Measurements from ENCODE around the gene BRAF. TPM values are rescaled to one million over a fixed set of nuclear protein-coding genes. Genes with fewer than 3 reads are reported as not detected.
"Not testable (repeated sequence)": the region's sequence is repeated elsewhere in the genome, so short reads cannot be mapped to it uniquely, and the experiment has no call there.

Gene BRAF
- total RNA-seq, 1 donor from 2014 or later: 25.6 TPM

DNA sequence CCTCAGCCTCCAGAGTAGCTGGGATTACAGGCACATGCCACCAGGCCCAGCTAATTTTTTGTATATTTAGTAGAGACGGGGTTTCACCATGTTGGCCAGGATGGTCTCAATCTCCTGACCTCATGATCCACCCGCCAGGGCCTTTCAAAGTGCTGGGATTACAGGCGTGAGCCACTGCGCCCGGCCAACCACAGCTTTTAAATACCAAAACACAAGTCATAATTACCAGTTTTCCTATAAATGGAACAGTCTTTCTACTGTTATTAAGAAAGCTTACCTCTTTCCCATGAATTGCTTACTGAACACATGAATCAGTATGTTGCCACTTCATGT lies 11.2 kb downstream of the BRAF start:
- Mint-ChIP-seq H3K4me1 (ENCODE audit: low read depth) (peaks cover 13% of the 10 kb centered on the region), H3K36me3 (ENCODE audit: low read depth) (peaks cover 10% of the 10 kb centered on the region)
- DNase-seq (ENCODE audit: low spot score); intact Hi-C loops (cut with micrococcal nuclease); H3K27me3 Mint-ChIP-seq (ENCODE audit: low read depth); H3K4me3 Mint-ChIP-seq (ENCODE audit: low read depth); H3K9me3 Mint-ChIP-seq; H3K27ac Mint-ChIP-seq: not testable (repeated sequence)

DNA sequence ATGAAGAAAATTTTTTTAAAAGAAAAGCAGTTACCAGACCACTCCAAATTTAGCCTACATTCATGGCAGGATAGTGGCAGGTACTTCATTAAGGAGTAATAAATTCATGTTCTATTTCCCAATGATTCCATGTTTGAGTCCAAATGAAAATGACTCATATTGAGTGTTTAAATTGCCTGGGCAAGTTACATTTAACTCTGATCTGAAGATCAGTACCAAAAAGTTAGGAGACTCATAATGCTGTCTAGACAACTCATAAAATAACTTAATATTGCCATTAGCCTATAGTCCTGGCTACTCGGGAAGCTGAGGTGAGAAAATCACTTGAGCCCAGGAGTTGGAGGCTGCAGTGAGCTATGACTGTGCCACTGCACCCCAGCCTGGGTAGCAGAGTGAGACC lies 13.0 kb downstream of the BRAF start:
- Mint-ChIP-seq H3K36me3 (ENCODE audit: low read depth) (peaks cover 11% of the 10 kb centered on the region), H3K27me3 (ENCODE audit: low read depth) (no peaks in the 10 kb centered on the region), H3K9me3 (no peaks in the 10 kb centered on the region), H3K4me3 (ENCODE audit: low read depth) (no peak overlapping the region), H3K27ac (no peak overlapping the region), H3K4me1 (ENCODE audit: low read depth) (peaks cover 14% of the 10 kb centered on the region)
- DNase-seq (ENCODE audit: low spot score): no peak
- intact Hi-C loops (cut with micrococcal nuclease): no loop called here

DNA sequence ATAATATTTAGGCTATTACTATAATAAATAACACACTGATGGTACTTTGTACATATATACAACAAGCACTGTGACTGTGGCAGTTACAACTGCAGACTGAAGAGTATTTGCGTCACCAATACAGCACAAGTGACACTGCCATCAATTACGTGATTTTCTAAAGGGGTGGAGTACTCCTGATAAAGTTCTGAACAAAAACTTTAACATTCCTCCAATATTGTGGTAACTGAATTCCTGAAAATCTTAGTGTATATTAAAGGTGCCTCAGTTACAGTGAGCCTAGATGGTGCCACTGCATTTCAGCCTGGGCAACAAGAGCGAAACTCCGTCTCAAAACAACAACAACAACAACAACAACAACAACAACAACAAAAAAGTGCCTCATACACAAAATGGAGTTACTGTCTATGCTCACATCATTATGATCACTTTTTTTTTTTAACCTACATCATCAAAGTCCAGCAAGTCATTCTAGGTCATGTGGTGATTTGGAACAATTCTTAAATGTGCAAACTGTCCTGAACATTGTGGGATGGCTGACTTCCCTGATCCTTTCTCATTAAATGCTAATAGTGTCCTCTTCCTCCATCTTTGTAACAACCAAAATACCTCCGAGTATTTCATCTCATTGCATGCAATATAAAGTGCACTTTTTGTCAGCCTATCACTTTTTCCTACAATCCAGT lies 15.1 kb downstream of the BRAF start:
- no peak for DNase-seq (ENCODE audit: low spot score)
- H3K4me1 Mint-ChIP-seq (ENCODE audit: low read depth): peaks cover 9% of the 10 kb centered on the region
- H3K27ac Mint-ChIP-seq: no peak overlapping the region
- peaks cover 15% of the 10 kb centered on the region for H3K36me3 Mint-ChIP-seq (ENCODE audit: low read depth)
- H3K4me3 Mint-ChIP-seq (ENCODE audit: low read depth): no peak overlapping the region
- H3K27me3 Mint-ChIP-seq (ENCODE audit: low read depth): no peaks in the 10 kb centered on the region
- intact Hi-C loops (cut with micrococcal nuclease): no loop called here
- no peaks in the 10 kb centered on the region for H3K9me3 Mint-ChIP-seq

DNA sequence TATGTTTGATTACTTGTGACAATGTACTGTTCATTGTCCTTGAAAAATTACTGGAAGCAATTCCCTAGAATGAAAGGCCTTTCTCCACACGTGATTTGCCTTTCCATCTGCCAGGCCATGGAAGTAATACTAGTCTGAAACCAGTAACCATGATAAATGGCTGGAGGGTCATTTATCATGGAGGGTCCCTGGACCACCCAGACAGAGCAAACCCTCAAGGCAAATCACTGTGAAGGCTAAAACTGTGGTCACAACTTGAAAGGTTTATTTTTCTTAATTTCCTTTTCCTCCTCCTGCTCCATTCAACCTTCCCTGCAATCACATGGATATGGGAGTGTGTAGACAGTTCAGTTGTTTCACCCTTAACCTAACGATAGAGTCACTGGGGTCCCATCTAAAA lies 16.4 kb downstream of the BRAF start:
- H3K27me3 Mint-ChIP-seq (ENCODE audit: low read depth): no peaks in the 10 kb centered on the region
- H3K4me3 Mint-ChIP-seq (ENCODE audit: low read depth): no peak overlapping the region
- H3K27ac Mint-ChIP-seq: no peak overlapping the region
- intact Hi-C loops (cut with micrococcal nuclease): no loop called here
- peaks cover 8% of the 10 kb centered on the region for H3K9me3 Mint-ChIP-seq
- DNase-seq (ENCODE audit: low spot score): no peak
- peaks cover 24% of the 10 kb centered on the region for H3K36me3 Mint-ChIP-seq (ENCODE audit: low read depth)
- peaks cover 17% of the 10 kb centered on the region for H3K4me1 Mint-ChIP-seq (ENCODE audit: low read depth)

DNA sequence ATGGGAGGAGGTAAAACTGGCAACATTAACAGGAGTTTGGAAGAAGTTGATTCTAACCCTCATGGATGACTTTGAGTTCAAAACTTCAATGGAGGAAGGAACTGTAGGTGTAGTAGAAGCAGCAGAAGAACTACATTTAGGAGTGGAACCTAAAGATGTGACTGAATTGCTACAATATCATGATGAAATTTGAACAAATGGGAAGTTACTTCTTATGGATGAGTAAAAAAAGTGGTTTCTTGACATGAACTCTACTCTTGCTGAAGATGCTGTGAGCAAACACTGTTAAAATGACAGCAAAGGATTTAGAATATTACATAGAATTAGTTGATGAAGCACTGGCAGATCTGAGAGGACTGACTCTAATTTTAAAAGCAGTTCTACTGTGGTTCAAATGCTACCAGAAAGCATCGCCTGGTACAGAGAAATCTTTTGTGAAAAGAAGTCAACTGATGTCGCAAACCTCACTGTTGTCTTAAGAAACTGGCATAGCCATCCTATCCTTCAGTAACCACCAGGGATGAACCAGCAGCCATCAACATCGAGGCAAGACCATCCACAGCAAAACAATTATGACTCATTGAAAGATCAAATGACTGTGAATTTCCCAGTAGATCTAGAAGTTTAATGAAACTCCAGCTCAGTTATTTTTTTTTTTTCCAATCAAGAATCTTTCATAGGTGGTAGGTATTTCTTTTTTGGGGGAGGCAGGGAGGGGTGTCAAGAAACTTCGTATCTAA lies 20.8 kb downstream of the BRAF start:
- peak overlapping the region; percentile 1 for H3K4me3 Mint-ChIP-seq (ENCODE audit: low read depth)
- H3K27ac Mint-ChIP-seq: peak overlapping the region; percentile 30

DNA sequence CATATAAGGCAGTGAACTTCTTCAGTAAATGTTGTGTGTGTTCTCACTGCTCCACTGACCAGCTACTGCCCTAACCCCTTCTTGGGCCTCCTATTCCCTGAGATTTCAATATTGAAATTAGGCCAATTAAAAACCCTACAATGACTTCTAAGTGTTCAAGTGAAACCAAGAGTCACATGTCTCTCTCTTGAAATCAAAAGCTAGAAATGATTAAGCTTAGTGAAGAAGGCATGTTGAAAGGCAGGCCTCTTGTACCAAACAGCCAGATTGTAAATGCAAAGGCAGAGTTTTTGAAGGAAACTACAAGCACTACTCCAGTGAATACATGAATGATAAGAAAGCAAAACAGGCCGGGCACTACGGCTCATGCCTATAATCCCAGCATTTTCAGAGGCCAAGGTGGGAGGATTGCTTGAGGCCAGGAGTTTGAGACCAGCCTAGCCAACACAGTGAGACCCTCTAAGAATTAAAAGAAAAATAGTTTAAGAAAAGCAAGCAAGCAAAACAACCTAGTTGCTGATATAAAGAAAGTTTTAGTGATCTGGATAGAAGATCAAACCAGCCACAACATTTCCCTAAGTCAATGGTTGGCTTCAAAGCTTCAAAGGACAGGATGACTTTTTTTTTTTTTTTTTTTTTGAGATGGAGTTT lies 22.3 kb downstream of the BRAF start:
- Mint-ChIP-seq H3K27me3 (ENCODE audit: low read depth) (no peaks in the 10 kb centered on the region), H3K4me1 (ENCODE audit: low read depth) (peaks cover 32% of the 10 kb centered on the region), H3K9me3 (peaks cover 10% of the 10 kb centered on the region), H3K4me3 (ENCODE audit: low read depth) (no peak overlapping the region), H3K27ac (peak overlapping the region; percentile 75), H3K36me3 (ENCODE audit: low read depth) (peaks cover 25% of the 10 kb centered on the region)
- intact Hi-C loops (cut with micrococcal nuclease): loop anchor here (1.0 kb wide), 1 partner anchor 22 kb away; the partner anchor contains the start of gene BRAF
- DNase-seq (ENCODE audit: low spot score): no peak

More for the DNA sequence above, 20.8 kb downstream of the BRAF start:
- DNase-seq (ENCODE audit: low spot score): no peak
- peaks cover 25% of the 10 kb centered on the region for H3K36me3 Mint-ChIP-seq (ENCODE audit: low read depth)
- peaks cover 30% of the 10 kb centered on the region for H3K4me1 Mint-ChIP-seq (ENCODE audit: low read depth)
- H3K27me3 Mint-ChIP-seq (ENCODE audit: low read depth): no peaks in the 10 kb centered on the region
- intact Hi-C loops (cut with micrococcal nuclease): no loop called here
- H3K9me3 Mint-ChIP-seq: peaks cover 10% of the 10 kb centered on the region

DNA sequence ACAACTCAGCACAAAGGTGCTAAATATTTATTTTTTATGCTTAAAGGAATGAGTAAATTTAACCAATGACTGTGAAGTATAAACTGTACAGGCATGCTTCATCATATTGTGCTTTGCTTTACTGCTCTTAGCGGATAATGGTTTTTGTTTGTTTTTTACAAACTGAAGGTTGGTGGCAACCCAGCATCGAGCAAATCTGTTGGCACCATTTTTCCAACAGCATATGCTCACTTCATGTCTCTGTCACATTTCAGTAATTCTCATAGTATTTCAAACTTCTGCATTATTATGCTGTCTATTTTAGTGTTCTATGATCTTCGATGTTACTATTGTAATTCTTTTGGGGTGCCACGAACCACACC lies 22.8 kb downstream of the BRAF start:
- no peaks in the 10 kb centered on the region for H3K27me3 Mint-ChIP-seq (ENCODE audit: low read depth)
- intact Hi-C loops (cut with micrococcal nuclease): loop anchor here (1.0 kb wide), 1 partner anchor 22 kb away; the partner anchor contains the start of gene BRAF
- peaks cover 25% of the 10 kb centered on the region for H3K36me3 Mint-ChIP-seq (ENCODE audit: low read depth)
- H3K27ac Mint-ChIP-seq: peak overlapping the region; percentile 75
- peaks cover 10% of the 10 kb centered on the region for H3K9me3 Mint-ChIP-seq
- no peak overlapping the region for H3K4me3 Mint-ChIP-seq (ENCODE audit: low read depth)
- peaks cover 32% of the 10 kb centered on the region for H3K4me1 Mint-ChIP-seq (ENCODE audit: low read depth)
- DNase-seq (ENCODE audit: low spot score): no peak

DNA sequence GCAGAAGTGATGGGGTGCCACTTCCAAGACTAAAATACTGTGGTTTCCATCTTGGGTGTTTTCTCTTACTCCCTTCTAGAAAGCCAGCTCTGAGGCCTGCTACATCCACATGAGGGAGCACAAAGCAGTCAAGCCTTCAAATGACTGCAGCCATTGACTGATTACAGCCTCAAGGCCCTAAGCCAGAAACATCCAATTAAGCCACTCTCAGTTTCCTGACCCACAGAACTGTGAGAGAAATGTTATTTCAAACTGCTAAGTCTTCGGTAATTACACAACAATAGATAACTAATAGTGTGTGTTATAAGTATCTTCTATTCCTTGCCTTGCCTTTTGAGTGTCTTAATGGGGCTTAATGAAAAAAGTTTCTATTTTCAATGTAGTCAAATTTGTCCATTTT lies 24.8 kb downstream of the BRAF start:
- Mint-ChIP-seq H3K36me3 (ENCODE audit: low read depth) (peaks cover 23% of the 10 kb centered on the region), H3K9me3 (peaks cover 10% of the 10 kb centered on the region), H3K27me3 (ENCODE audit: low read depth) (no peaks in the 10 kb centered on the region), H3K27ac (no peak overlapping the region), H3K4me1 (ENCODE audit: low read depth) (peaks cover 35% of the 10 kb centered on the region), H3K4me3 (ENCODE audit: low read depth) (no peak overlapping the region)
- intact Hi-C loops (cut with micrococcal nuclease): no loop called here
- DNase-seq (ENCODE audit: low spot score): no peak

DNA sequence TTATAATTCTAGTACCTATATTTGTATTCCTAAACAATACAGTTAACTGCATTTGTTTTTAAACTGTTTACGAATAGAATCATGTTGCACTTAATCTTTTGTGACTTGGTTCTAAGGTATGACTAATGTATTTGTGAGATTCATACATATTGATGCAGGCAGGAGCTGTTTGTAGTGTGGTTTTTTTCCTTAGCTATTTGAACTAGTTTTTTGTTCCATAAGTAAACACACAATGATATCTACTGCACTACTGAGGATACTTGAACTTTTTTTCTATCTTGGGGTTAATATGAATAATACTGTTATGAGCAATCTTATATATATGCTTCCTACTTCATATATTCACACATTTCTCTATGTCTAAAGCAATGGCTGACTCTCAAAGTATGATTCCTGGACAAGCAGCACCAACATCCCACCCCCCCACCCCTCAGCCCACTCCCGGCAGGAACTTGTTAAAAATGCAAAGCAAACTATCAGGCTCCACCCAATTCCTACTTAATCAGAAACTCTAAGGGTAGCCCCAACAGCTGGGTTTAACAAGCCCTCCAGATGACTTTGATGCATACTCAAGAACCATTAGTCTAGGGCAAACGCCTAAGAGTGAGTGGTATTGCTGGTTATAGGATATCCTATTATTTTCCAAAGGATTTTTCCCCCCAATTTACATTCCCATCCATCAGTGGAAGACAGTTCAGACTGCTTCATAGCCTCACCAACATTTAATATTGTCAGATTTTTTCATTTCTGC lies 25.8 kb downstream of the BRAF start:
- H3K27ac Mint-ChIP-seq: no peak overlapping the region
- H3K4me1 Mint-ChIP-seq (ENCODE audit: low read depth): peaks cover 30% of the 10 kb centered on the region
- peaks cover 8% of the 10 kb centered on the region for H3K9me3 Mint-ChIP-seq
- no peak overlapping the region for H3K4me3 Mint-ChIP-seq (ENCODE audit: low read depth)
- no peaks in the 10 kb centered on the region for H3K27me3 Mint-ChIP-seq (ENCODE audit: low read depth)
- H3K36me3 Mint-ChIP-seq (ENCODE audit: low read depth): peaks cover 20% of the 10 kb centered on the region
- DNase-seq (ENCODE audit: low spot score): no peak
- intact Hi-C loops (cut with micrococcal nuclease): no loop called here

DNA sequence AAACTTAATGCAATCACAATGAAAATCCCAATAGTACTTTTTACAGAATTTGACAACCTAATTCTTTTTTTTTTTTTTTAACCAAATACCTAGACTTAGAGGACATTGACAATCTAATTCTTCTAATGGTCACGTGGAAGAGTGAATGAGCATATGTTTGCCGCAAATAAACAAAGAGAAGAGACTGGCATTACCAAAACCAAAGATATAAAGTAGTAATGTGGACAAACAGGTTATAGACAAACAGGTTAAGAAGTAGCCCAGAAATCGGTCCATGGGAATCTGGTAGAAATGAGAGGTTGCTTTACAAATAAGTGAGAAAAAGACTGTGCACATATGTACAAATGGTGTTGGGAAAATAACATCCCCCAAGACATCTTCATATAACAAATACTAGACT lies 27.7 kb downstream of the BRAF start:
- Mint-ChIP-seq H3K9me3 (no peaks in the 10 kb centered on the region), H3K4me3 (ENCODE audit: low read depth) (no peak overlapping the region), H3K27me3 (ENCODE audit: low read depth) (no peaks in the 10 kb centered on the region), H3K36me3 (ENCODE audit: low read depth) (peaks cover 6% of the 10 kb centered on the region), H3K4me1 (ENCODE audit: low read depth) (peaks cover 14% of the 10 kb centered on the region), H3K27ac (no peak overlapping the region)
- no peak for DNase-seq (ENCODE audit: low spot score)
- intact Hi-C loops (cut with micrococcal nuclease): no loop called here

DNA sequence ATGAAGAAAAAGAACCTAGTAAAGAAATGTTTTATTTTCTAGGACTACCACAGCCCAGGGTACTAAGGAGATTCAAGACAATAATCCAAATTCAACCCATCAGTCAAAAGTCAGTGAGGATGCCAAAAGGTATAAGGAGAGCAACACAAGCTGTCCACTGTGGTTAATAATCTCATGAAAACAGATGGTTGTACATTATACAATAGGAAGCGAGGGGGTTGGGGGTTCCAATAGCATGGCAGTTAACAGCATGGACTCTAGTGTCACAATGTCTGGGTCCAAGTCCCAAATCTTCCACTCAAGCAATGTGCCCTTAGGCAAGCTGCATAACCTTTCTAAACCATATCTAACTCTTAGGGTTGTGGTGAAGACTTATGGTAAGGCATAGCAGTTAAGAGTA lies 35.1 kb downstream of the BRAF start:
- no peak for DNase-seq (ENCODE audit: low spot score)
- no peaks in the 10 kb centered on the region for H3K27me3 Mint-ChIP-seq (ENCODE audit: low read depth)
- peaks cover 16% of the 10 kb centered on the region for H3K4me1 Mint-ChIP-seq (ENCODE audit: low read depth)
- H3K4me3 Mint-ChIP-seq (ENCODE audit: low read depth): no peak overlapping the region
- intact Hi-C loops (cut with micrococcal nuclease): no loop called here
- H3K36me3 Mint-ChIP-seq (ENCODE audit: low read depth): no peaks in the 10 kb centered on the region
- H3K9me3 Mint-ChIP-seq: no peaks in the 10 kb centered on the region
- no peak overlapping the region for H3K27ac Mint-ChIP-seq

DNA sequence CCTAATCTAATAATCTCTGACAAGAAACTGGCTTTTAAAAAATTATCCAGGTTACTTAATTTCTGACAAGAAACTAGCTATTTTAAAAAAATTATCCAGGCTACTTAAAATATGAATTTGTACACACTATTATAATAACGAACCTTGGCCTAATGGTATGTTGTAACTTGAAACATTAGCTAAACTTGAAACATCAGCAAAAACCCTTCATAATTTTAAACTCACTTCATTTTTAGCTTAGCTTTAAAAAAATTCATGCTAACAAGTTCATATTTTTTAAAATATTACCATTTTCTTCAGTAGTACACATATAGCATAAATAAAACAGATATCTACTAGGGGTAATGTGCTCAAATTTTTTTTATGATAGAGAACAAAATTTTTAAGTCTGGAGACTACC lies 35.6 kb downstream of the BRAF start:
- Mint-ChIP-seq H3K4me1 (ENCODE audit: low read depth) (peaks cover 16% of the 10 kb centered on the region), H3K27ac (no peak overlapping the region), H3K36me3 (ENCODE audit: low read depth) (no peaks in the 10 kb centered on the region), H3K4me3 (ENCODE audit: low read depth) (no peak overlapping the region), H3K27me3 (ENCODE audit: low read depth) (no peaks in the 10 kb centered on the region), H3K9me3 (no peaks in the 10 kb centered on the region)
- intact Hi-C loops (cut with micrococcal nuclease): no loop called here
- DNase-seq (ENCODE audit: low spot score): no peak
